NCI-H2227 (cell line): ENCODE measurements around the gene RPL39L.
"Not testable (repeated sequence)": the region's sequence is repeated elsewhere in the genome, so short reads cannot be mapped to it uniquely, and the experiment has no call there.

Source experiments
- DNase-seq: peaks from one replicate; lab custom pipeline; 2025; ENCODE audit not compliant: unreplicated experiment; lab: John Stamatoyannopoulos, UW

Gene RPL39L

DNA sequence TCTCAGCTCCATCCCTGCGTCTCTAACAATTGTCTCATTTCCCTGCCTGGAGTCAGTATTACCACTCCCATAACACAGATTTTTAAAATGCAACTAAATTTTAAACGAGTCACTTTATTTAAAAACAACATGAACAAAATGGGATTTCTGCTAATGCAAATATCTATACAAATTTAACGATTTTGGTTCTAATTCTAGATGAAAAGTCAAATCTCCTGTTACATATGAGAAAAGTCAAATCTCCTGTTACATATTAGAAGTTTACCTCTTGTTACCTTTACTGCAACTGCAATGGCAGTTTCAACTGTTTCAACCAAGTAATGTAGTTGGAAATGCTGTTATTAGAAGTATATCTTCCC is 578 bp upstream of the RPL39L start:
- no peak for DNase-seq

DNA sequence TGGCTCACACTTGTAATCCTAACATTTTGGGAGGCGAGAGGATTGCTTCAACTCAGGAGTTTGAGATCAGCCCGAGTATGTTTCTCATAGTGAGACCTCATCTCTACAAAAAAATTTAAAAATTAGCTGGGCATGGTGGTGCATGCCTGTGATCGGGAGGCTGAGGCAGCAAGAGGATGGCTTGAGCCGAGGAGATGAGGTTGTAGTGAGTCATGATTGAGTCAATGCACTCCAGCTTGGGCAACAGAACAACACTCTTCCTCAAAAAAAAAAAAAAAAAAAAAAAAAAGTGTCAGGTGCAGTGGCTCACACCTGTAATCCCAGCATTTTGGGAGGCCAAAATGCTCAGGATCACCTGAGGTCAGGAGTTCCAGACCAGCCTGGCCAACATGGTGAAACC is 2.4 kb downstream of the RPL39L start:
- no peak for DNase-seq

DNA sequence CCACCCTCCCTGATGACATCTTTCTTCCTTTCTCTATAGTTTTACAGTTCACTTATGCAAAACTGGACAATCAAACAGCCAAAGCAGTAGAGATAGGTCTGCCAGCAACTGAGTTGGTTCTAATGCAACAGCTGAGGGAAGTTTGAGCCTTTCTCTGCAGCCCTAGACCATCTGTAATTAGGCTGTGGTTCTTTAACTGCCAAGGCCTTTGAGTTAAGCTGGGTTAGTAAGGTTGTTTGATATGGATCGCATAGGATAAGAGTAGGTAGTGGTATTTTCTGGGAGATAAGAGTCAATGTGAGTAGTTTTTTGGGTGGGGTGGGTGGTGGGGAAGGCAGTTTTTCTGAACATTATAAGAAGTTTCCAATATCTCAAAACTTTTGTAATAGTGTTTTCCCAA is 3.0 kb downstream of the RPL39L start:
- DNase-seq = no peak

DNA sequence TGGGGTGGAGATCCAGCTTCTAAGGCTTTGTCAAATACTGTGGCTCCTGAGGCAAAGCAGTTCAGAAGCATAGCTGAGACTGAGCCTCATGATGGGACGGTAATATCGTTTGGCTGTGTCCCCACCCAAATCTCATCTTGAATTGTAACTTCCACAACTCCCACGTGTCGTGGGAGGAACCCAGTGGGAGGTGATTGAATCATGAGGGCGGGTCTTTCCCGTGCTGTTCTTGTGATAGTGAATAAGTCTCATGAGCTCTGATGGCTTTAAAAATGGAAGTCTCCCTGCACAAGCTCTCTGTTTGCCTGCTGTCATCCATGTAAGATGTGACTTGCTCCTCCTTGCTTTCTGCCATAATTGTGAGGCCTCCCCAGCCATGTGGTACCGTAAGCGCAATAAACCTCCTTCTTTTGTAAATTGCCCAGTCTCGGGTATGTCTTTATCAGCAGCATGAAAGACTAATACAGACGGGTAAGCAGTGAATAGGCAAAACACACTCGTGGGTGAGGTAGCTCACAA is 4.1 kb downstream of the RPL39L start:
- DNase-seq = not testable (repeated sequence)

DNA sequence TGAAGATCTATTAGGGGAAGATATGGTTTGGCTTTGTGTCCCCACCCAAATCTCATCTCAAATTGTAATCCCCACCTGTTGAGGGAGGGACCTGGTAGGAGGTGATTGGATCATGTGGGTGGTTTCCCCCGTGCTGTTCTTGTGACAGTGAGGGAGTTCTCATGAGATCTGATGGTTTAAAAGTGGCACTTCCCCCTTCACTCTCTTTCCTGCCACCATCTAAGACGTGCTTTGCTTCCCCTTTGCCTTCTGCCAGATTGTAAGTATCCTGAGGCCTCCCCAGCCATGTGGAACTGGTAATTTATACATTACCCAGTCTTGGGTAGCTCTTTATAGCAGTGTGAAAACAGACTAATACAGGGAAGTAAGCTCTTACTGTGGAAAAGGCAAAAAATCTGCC is 6.1 kb downstream of the RPL39L start:
- not testable (repeated sequence) for DNase-seq

DNA sequence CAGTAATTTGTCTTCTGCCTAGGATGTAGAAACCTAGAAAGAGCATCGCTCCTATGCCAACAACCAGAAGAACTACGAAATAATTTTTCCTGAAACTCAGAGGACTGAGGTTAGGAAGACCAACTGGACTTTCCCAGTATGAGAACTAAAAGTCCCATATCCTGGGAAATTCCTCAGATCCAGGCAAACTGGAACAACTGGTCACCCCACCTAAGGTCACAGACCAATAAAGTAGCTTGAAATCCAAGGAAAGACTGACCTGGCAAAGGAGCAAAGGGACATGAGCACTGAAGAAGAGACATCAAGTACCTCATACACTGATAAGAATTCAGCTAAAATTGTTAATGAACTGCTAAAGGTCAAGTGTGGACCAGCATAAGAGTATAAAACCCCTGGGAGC is 6.6 kb downstream of the RPL39L start:
- no peak for DNase-seq

DNA sequence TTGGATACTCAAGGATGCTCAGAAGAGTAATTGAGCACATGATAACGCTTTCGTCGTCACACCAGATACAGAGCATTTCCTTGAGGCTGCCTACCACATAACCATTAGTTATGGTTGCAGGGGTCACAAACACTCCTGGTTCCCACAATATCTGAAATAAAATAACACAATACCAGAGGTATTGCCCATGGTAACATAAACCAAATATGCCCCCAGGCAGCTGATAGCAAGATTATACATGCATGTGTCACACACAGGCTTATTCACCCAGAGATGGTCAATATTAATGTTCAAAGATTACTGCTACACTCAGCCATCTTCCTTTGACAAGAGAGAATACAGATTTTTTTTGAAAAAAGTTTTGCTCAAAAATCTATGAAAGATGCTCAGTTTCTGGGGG is 7.3 kb downstream of the RPL39L start:
- no peak for DNase-seq

DNA sequence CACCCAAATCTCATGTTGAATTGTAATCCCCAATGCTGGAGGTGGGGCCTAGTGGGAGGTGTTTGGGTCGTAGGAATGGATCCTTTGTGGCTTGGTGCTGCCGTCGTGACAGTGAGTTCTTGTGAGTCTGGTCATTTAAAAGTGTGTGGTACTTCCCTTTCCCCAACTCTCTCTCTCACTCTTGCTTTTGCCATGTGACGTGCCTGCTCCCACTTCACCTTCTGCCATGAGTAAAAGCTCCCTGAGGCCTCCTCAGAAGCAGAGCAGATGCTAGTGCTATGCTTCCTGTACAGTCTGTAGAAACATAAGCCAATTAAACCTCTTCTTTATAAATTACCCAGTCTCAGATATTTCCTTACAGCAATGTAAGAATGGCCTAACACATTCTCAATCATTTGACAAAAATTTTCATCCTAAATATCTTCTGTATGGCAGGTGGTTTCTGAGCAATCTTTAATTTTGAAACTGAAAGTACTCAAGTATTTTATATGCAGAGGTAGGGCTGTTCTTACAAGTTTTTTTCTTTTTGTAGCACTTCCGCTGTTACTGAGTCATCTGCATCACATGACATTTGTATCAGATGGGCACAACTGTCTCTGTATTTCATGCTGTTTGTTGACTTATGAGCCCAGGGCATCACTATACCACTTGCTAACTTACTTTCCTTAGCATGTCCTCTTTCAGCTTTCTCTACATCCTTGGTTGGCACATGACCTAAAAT is 8.8 kb downstream of the RPL39L start:
- DNase-seq = no peak

DNA sequence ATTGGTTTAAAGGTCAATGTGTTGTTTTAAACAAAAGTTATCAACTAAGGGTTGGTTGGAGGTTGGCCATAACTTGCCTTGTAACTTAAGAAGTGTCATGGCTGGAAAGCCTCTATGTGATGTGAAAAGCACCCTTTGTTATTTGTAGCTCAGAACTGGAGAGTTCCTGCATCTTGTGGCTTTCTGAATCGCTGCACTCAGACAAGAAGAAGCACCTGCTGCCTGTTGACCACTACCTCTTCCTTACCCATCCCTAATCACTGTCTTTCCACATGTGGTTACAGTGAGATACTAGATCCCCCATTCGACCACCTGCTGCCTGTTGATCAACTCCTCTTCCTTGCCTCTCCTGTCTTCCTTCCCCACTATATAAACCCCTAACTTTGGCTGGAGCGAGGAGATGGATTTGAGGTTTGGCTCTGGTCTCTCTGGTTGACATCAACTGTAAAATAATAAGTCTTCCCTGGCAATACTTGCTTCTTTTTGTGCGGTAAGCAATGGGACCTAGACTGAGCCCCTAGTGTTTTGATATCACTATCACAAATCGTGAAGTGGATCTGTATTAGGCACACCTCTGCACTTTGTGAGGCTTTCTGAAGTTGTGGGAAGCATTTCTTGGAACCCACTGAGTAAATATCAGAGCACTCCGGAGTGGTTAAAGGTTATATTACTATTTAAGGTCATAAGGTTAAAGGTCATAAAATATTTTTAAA is 13.8 kb downstream of the RPL39L start:
- DNase-seq = no peak

DNA sequence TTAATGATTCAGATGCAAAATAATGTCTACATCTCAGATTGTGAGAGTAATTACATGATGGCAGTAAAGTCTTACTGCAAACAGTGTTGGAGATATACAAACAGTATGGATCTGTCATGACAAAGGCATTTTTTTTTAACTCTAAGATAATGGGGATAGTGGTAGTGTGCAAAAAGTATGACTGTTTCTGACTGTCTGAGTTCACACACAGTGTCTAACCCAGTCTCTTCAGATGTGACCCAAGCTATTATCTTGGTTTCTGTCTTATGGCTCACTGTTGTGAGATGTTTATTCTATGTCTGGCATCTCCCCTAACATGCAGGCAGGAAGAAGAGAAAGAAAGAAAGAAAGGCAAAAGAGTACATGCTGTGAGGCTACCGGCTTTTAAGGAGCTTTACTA is 17.0 kb downstream of the RPL39L start:
- DNase-seq = no peak

DNA sequence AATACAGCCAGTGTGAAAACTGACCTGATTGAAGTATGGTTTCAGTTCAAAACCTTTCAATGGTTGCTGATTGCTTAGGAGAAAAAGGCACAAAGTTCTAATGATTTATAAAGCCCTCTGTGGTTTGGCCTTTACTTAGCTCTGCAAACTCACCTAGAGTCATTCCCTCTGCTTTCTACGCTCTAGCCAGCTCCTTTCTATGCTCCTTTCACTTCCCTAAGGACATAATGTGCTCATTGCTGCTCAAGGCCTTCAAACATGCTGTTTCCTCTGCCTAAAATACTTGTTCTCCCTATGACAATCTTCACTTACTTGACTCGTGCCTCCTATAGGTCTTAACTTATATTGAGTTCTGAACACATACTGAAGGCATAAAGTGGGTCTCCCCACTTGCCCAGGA is 19.0 kb downstream of the RPL39L start:
- no peak for DNase-seq

DNA sequence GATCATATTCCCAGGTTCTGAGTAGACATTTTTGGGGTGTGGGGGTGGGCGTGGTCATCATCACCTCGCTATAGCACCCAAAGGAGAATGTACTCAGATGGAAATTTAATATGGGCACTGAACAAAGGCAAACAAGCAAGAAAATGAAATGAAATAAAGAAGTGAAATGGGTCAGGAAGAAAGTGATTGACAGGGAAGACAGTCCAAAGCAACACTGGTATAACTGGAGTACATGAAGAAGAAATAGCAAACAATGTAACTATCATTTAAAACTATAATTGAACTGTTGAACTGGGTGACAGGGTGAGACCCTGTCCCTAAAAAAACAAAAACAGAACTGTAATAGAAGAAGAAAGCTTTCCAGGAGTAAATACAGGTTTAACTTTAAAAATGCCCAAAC is 24.8 kb downstream of the RPL39L start:
- no peak for DNase-seq

DNA sequence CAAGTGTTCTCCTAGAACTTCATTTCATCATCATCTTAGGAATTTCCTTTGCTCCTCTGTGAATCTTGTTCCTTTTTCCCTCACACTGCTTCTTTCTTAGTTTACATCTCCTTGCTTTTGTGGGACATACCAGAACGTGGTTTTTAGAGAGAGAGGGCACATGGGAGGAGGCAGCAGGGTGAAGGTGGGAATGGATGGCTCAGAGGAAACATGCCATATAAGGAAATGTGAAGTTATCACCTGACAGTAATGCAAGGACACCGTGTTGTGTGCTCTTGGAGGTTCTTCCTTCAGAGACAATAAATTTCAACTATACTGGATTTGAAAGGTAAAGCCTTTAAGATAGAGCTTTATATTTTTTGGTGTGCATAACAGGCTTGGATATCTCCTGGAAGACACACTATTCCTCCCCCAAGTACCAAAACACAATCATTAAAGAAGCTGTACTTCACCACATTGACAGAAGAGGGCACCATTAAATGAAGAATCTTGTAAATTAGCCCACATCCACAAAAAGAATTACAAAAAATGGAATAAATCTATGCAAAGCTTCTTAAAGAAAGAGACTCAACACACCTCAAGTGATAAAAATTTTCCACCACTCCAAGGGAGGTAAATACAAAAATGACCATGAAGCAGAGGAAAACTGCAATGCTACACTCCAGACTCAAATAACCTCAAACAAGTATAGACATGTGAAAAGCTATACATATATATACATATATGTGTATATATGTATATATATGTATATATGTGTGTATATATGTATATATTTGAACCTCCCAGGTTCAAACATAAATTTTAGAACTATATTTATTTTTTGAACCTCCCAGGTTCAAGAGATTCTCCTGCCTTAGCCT is 26.1 kb downstream of the RPL39L start:
- peak; percentile 6 for DNase-seq

DNA sequence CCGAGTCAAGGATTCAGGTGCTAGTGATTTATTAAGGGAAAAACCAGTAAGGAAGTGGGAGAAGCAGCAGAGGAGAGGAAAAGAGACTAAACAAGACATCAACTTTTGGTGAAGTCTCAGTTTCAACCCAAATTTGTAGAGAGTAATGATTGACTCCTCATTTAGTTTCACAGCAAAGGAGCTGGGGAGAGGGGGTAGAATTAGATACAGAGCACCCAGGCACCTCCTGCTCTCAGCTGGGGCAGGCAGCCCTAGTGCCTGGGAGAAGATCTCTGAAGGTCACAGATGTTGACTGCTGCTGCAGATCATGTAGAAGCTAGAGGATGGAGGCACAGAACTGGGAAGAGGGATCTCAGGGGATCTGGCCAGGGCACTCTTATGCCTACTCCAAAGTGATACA is 29.1 kb downstream of the RPL39L start:
- DNase-seq = no peak

DNA sequence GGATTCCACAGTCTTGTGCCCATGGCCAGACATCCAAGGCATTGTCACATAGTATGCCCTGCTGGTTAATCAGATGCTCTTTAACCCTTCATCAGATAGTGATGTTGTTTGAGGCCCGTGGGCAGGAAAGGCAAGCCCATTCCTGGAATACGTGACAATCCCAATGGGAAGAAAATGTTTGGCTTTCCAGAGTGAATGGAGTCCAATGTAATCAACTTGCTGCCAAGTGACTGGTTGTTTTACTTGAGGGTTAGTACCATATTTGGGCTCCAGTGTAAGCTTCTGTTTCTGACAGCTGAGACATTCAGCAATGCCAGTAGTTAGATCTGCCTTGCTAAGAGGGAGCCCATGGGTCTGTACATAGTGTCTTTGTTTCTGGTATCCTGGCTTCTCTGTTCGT is 31.3 kb downstream of the RPL39L start:
- DNase-seq = no peak

DNA sequence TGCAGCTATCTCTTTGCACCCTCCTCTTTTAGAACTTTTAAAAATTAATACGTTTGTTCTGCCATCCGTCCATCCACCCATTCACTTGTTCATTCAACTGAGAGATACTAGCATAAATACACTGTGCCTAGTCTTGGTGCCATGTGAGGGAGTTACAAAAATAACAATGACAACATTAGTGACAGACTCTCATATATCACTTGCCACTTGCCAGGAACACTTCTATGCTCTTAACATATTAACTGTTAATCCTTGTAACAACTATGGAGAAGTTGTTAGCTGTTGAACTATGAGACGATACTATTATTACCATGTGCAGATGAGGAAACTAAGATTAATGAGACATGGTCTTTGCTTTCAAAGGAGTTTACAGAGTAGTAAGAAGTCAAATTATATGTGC is 33.6 kb downstream of the RPL39L start:
- DNase-seq = no peak

DNA sequence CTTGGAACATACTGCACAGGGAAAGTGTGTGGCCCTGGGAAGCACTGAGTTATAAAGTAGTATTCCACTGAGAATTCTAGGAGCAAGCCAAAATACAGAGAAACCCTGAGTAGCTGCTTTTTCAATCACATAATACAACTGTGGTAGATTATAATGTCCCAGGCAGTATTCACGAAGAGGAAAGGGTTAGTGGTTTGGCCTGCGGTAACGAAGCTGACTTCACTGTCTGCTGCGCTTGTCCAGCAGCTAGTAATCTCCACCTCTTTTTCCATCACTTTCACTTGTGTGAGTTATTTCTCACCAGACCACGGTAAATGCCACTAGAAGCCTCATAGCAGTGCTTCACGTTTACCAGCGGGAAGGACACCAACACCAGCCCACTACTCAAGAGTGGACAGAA is 34.4 kb downstream of the RPL39L start:
- DNase-seq = no peak

DNA sequence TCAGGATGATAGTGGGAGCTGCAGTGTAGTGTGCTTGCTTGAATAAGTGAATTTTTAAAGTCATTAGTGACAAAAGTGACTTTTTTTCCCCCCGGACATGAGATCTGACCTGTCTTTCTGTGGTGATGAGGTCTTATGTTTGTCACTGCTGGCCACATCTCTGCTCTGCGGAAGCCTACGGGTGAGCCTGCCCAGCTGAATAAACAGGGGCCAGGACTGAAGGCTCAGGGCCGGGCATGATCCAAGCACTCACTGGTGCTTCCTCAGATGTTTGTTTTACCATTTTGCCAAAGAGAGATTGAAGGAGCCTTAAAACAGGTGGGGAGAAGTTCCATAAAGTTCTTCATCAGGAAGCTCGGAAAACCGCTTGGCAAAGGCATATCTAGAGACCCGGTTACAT is 35.0 kb downstream of the RPL39L start:
- DNase-seq = no peak

DNA sequence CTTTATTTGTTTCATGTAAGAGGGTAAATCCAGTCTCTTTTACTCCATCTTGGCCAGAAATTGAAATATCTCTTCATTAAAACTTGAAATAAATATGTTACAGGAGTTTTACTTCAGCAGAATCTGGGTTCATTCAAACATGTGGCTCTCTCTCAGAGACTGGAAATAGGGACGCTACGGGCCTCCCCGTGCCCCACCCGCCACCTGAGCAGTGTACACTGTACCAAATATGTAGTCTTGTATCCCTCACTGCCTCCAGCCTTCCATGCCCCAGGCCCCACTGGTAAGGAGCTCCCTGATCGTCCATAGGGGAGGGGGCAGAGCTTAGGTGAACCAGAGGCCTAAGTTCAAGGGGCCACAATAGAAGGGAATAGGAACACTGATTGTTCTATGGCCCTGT is 36.0 kb downstream of the RPL39L start:
- no peak for DNase-seq

DNA sequence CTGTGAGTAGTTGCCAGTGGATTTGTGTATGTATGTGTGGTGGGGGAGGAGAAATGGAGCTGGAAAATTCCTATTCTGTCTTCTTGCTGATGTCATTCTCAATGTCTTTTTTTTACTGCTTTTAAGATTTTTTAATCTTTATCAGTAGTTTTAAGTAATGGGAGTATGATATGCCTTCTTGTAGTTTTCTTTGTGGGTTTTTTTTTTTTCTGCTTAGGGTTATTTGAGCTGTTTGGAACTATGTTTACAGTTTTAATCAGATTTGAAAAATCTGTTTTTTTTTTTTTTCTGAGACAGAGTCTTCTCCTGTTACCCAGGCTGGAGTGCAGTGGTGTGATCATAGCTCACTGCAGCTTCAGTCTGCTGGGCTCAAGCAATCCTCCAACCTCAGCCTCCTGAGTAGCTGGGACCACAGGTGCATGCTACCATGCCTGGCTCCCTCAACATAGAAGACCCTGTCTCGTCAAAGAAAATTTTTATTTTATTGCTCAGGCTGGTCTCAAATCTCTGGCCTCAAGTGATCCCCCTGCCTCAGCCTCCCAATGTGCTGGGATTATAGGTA is 37.1 kb downstream of the RPL39L start:
- DNase-seq = no peak
